HS-5 (cell line): Measurements from ENCODE around the gene MBOAT1.
"Not testable (repeated sequence)": the region's sequence is repeated elsewhere in the genome, so short reads cannot be mapped to it uniquely, and the experiment has no call there.

Source experiments
- DNase-seq: peaks from one replicate; pipeline ENCODE4 v3.0.0-alpha.2; 2012; ENCODE audit warnings: low read depth

Gene MBOAT1

GRCh38 chr6:20139127-20139963 lies 72.9 kb downstream of the MBOAT1 start:
- DNase-seq: not testable (repeated sequence)

- no peak for DNase-seq
Measured at GRCh38 chr6:20137837-20138236, 74.4 kb downstream of the MBOAT1 start.

- no peak for DNase-seq
Measured at GRCh38 chr6:20137240-20137639, 75.0 kb downstream of the MBOAT1 start.

GRCh38 chr6:20135677-20136268 lies 76.5 kb downstream of the MBOAT1 start:
- DNase-seq: no peak

GRCh38 chr6:20134613-20135012 lies 77.7 kb downstream of the MBOAT1 start:
- DNase-seq: no peak

GRCh38 chr6:20129290-20130088 lies 82.8 kb downstream of the MBOAT1 start:
- no peak for DNase-seq

- no peak for DNase-seq
Measured at GRCh38 chr6:20128018-20128417, 84.3 kb downstream of the MBOAT1 start.

- peak; percentile 18 for DNase-seq
Measured at GRCh38 chr6:20126789-20127653, 85.2 kb downstream of the MBOAT1 start.

- DNase-seq: no peak
Measured at GRCh38 chr6:20126102-20126752, 86.0 kb downstream of the MBOAT1 start.

GRCh38 chr6:20124545-20124944 lies 87.7 kb downstream of the MBOAT1 start:
- no peak for DNase-seq

- no peak for DNase-seq
Measured at GRCh38 chr6:20119485-20119884, 92.8 kb downstream of the MBOAT1 start.

GRCh38 chr6:20118892-20119291 lies 93.4 kb downstream of the MBOAT1 start:
- no peak for DNase-seq

- DNase-seq: no peak
Measured at GRCh38 chr6:20117474-20117873, 94.8 kb downstream of the MBOAT1 start.

- DNase-seq: no peak
Measured at GRCh38 chr6:20116792-20117191, 95.5 kb downstream of the MBOAT1 start.

- DNase-seq: no peak
Measured at GRCh38 chr6:20115246-20115980, 96.9 kb downstream of the MBOAT1 start.

GRCh38 chr6:20113649-20114224 lies 98.5 kb downstream of the MBOAT1 start:
- DNase-seq: no peak

- DNase-seq: no peak
Measured at GRCh38 chr6:20112841-20113240, 99.4 kb downstream of the MBOAT1 start.

GRCh38 chr6:20112241-20112640 lies 100.0 kb downstream of the MBOAT1 start:
- DNase-seq: no peak

GRCh38 chr6:20110478-20110877 lies 101.8 kb downstream of the MBOAT1 start:
- DNase-seq: no peak

- DNase-seq: no peak
Measured at GRCh38 chr6:20109526-20109925, 102.7 kb downstream of the MBOAT1 start.
